Activated CD8-positive, alpha-beta T cell treated with anti-CD3 and anti-CD28 coated beads for 36 hours (primary cell): Measurements from ENCODE around the gene U2AF1L4. TPM values are rescaled to one million over a fixed set of nuclear protein-coding genes. Genes with fewer than 3 reads are reported as not detected.

Experiments used
- ATAC-seq: fragments of 200-7000 bp; cut with Tn5 transposase; one replicate; pipeline ENCODE4 v1.10.0; 2021; ENCODE audit warnings: mild to moderate bottlenecking, moderate library complexity
- CTCF ChIA-PET: fragments of 350-600 bp; sonication (Branson Sonifier 250); formaldehyde crosslinking; loops from one replicate; lab custom pipeline; 2021; ENCODE audit warnings: antibody characterized with exemption; lab: Charles Lee
- POLR2A ChIA-PET: fragments of 350-600 bp; sonication (Branson Sonifier 250); formaldehyde crosslinking; loops from one replicate; lab custom pipeline; 2021; ENCODE audit warnings: antibody characterized with exemption; lab: Charles Lee
- DNase-seq: peaks from one replicate; pipeline ENCODE4 v3.0.0-alpha.2; 2020
- H3K27ac Mint-ChIP-seq: one replicate; pipeline ENCODE4 v1.8.0; 2021; ENCODE audit warnings: mild to moderate bottlenecking, mixed read lengths
- H3K27me3 Mint-ChIP-seq: one replicate; pipeline ENCODE4 v1.8.0; 2021; ENCODE audit warnings: mixed read lengths
- H3K36me3 Mint-ChIP-seq: one replicate; pipeline ENCODE4 v1.8.0; 2021; ENCODE audit warnings: low read depth, mixed read lengths
- H3K4me1 Mint-ChIP-seq: one replicate; pipeline ENCODE4 v1.8.0; 2021; ENCODE audit warnings: low read depth, mixed read lengths
- H3K4me3 Mint-ChIP-seq: one replicate; pipeline ENCODE4 v1.8.0; 2021; ENCODE audit warnings: mild to moderate bottlenecking, moderate library complexity, mixed read lengths
- H3K9me3 Mint-ChIP-seq: one replicate; pipeline ENCODE4 v1.8.0; 2021; ENCODE audit warnings: mixed read lengths
- intact Hi-C: fragments of 100-400 bp; cut with micrococcal nuclease; formaldehyde crosslinking; loops from one replicate; pipeline ENCODE4 v1.10.0; 2022
- total RNA-seq, 2 experiments: library from RNA; stranded (reverse); gene quantifications; one replicate each; pipeline ENCODE4 v1.2.3, GENCODE V29; 2021
- TF ChIP-seq, protein P1 (sequence below): fragments of 200-600 bp; IDR thresholded peaks from one replicate; pipeline ENCODE4 v1.8.0; 2022; ENCODE audit warnings: antibody characterized with exemption, mild to moderate bottlenecking

Gene U2AF1L4
- total RNA-seq, 2 experiments from 2014 or later, result 41.7 to 42.5 TPM

DNA sequence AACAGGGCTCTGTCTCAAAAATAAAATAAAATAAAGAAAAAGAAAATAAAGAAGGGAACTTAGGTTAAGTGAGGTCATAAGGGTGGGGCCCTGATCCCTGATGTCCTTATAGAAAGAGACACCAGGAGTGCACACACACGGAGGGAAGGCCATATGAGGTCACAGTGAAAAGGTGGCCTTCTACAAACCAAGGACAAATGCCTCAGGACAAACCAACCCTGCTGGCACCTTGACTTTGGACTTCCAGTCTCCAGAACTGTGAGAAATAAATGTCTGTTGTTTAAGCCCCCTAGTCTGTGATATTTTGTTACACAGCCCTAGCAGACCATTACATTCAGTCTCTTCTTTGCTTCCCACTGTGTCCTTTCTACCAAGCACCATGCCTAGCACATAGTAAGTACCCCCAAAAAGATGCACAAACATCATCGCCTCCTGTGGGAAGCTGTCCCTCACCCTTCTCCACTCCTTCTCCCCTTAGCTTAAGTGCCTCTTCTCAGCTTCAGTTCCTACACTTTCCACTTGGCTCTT lies 49.3 kb downstream of the U2AF1L4 start:
- ChIA-PET POLR2A (interaction anchor here (1.3 to 10.5 kb wide), 4 partner anchors 9 to 124 kb away, joined by 4 to 215 read pairs (median 6); partner anchors contain the start of gene ZBTB32), CTCF (interaction anchor here (1.0 to 10.5 kb wide), 13 partner anchors 9 to 235 kb away, joined by 3 to 137 read pairs (median 4); partner anchors contain the start of genes IGFLR1 and LIN37)
- Mint-ChIP-seq H3K36me3 (peaks cover 3% of the 10 kb centered on the region), H3K9me3 (peaks cover 4% of the 10 kb centered on the region), H3K4me1 (peaks cover 30% of the 10 kb centered on the region), H3K4me3 (no peak overlapping the region), H3K27me3 (no peaks in the 10 kb centered on the region), H3K27ac (peak overlapping the region; percentile 46)
- TF ChIP-seq, protein P1, sequence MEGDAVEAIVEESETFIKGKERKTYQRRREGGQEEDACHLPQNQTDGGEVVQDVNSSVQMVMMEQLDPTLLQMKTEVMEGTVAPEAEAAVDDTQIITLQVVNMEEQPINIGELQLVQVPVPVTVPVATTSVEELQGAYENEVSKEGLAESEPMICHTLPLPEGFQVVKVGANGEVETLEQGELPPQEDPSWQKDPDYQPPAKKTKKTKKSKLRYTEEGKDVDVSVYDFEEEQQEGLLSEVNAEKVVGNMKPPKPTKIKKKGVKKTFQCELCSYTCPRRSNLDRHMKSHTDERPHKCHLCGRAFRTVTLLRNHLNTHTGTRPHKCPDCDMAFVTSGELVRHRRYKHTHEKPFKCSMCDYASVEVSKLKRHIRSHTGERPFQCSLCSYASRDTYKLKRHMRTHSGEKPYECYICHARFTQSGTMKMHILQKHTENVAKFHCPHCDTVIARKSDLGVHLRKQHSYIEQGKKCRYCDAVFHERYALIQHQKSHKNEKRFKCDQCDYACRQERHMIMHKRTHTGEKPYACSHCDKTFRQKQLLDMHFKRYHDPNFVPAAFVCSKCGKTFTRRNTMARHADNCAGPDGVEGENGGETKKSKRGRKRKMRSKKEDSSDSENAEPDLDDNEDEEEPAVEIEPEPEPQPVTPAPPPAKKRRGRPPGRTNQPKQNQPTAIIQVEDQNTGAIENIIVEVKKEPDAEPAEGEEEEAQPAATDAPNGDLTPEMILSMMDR, result no peak
- DNase-seq (no peak), ATAC-seq (no peak)
- intact Hi-C loops, result loop anchor here (2.0 kb wide), 1 partner anchor 15 kb away; no protein-coding TSS in a partner anchor

DNA sequence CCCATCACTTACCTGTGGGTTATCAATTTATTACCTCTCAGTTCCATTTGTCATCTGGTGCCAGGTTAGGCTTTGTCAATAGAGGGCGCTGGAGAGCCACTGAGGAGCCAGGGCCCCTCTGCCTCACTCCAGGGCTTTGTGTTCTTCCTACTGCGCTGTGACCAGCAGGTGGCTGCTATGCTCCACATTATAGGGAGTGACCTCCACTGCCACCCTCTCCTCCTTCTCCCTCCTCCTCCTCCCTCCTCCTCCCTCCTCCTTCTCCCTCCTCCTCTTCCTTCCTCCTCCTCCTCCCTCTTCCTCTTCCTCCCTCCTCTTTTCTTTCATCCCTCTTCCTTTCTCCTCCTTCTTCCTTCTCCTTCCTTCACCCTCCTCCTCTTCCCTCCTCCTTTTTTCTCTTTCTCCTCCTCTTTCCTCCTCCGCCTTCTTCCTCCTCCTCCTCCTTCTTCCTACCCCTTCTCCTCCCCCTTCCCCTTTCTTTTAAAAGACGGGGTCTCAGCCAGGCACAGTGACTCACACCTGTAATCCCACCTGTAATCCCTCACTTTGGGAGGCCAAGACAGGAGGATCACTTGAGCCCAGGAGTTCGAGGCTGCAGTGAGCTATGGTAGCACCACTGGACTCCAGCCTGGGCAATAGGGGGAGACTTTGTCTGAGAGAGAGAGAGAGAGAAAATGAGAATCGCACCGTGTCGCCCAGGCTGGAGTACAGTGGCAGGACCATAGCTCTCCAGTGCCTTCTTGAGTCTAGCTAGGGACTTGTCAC lies 51.2 kb downstream of the U2AF1L4 start:
- ATAC-seq (peak; percentile 97), DNase-seq (peak; percentile 96)
- H3K4me1 Mint-ChIP-seq, result peaks cover 25% of the 10 kb centered on the region
- ChIA-PET POLR2A (interaction anchor here (0.7 to 10.5 kb wide), 3 partner anchors 18 to 25 kb away, joined by 4 to 215 read pairs (median 4); no protein-coding TSS in a partner anchor), CTCF (interaction anchor here (0.8 to 10.5 kb wide), 21 partner anchors 10 to 239 kb away, joined by 3 to 137 read pairs (median 5); partner anchors contain the start of genes COX6B1, KMT2B, LIN37 and PSENEN)
- intact Hi-C loops, result loop anchor here (1.0 to 5.0 kb wide), 3 partner anchors 20 to 128 kb away; no protein-coding TSS in a partner anchor
- H3K27ac Mint-ChIP-seq, result peak overlapping the region; percentile 58
- peaks cover 4% of the 10 kb centered on the region for H3K9me3 Mint-ChIP-seq
- H3K36me3 Mint-ChIP-seq, result peaks cover 3% of the 10 kb centered on the region
- H3K4me3 Mint-ChIP-seq, result no peak overlapping the region
- no peaks in the 10 kb centered on the region for H3K27me3 Mint-ChIP-seq
- TF ChIP-seq, protein P1, result peak; percentile 99

DNA sequence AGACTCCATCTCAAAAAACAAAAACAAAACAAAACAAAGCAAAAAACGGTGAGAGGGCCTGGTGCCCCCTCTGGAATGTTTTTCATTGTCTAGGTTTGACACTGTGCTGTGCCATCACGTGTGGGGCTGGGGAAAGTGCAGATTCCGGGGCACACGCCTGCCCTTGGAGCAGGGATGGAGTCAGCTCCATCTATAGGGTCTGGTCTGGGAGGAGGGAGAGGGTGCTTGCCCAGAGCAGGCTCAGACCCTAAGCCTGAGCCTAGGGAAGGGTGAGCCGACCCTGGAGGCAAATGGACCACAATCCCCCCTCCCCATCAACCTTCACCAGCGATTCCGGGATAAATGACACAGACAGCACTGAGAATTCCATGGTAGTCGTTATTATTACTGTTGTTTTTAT lies 51.8 kb downstream of the U2AF1L4 start:
- peaks cover 25% of the 10 kb centered on the region for H3K4me1 Mint-ChIP-seq
- no peak overlapping the region for H3K27ac Mint-ChIP-seq
- H3K36me3 Mint-ChIP-seq, result peaks cover 3% of the 10 kb centered on the region
- ATAC-seq, result peak; percentile 3
- peaks cover 4% of the 10 kb centered on the region for H3K9me3 Mint-ChIP-seq
- CTCF ChIA-PET, result interaction anchor here (0.8 to 1.9 kb wide), 14 partner anchors 9 to 238 kb away, joined by 3 to 14 read pairs (median 4); partner anchors contain the start of gene COX6B1
- no peak for DNase-seq
- intact Hi-C loops, result loop anchor here (5.0 kb wide), 2 partner anchors 44 to 129 kb away; no protein-coding TSS in a partner anchor
- TF ChIP-seq, protein P1, result no peak
- no peak overlapping the region for H3K4me3 Mint-ChIP-seq
- POLR2A ChIA-PET, result interaction anchor here (0.6 to 1.4 kb wide), 4 partner anchors 19 to 47 kb away, joined by 4 to 6 read pairs (median 4); no protein-coding TSS in a partner anchor
- no peaks in the 10 kb centered on the region for H3K27me3 Mint-ChIP-seq

Other genes with a start within 250 kb of the U2AF1L4 start
- 1 to 10 TPM in 1 of 2 experiments, under 1 TPM in 1; 0.68 to 1.1 TPM for gene DMKN, start 231.8 kb downstream of the U2AF1L4 start, total RNA-seq
- gene SBSN, start 217.1 kb downstream of the U2AF1L4 start, total RNA-seq, result not detected
- gene GAPDHS, start 212.0 kb downstream of the U2AF1L4 start, total RNA-seq, result not detected
- 10 to 100 TPM; 81.7 to 86.6 TPM for gene TMEM147, start 199.8 kb downstream of the U2AF1L4 start, total RNA-seq
- not detected for gene ATP4A, start 181.8 kb downstream of the U2AF1L4 start, total RNA-seq
- not detected for gene PMIS2, start 159.2 kb downstream of the U2AF1L4 start, total RNA-seq
- 10 to 100 TPM; 38.3 to 40.0 TPM for gene HAUS5, start 132.7 kb downstream of the U2AF1L4 start, total RNA-seq
- 10 to 100 TPM; 82.9 to 95.2 TPM for gene RBM42, start 116.4 kb downstream of the U2AF1L4 start, total RNA-seq
- gene ETV2, start 103.7 kb downstream of the U2AF1L4 start, total RNA-seq, result 1 to 10 TPM; 1.2 to 1.4 TPM
- gene COX6B1, start 97.1 kb downstream of the U2AF1L4 start, total RNA-seq, result 100 to 1,000 TPM; 432 to 437 TPM
- gene UPK1A, start 78.9 kb downstream of the U2AF1L4 start, total RNA-seq, result 1 to 10 TPM; 1.8 to 2.2 TPM
- gene ZBTB32, start 40.9 kb downstream of the U2AF1L4 start, total RNA-seq, result 100 to 1,000 TPM; 410 to 420 TPM
- 10 to 100 TPM; 62.9 to 63.6 TPM for gene KMT2B, start 27.4 kb downstream of the U2AF1L4 start, total RNA-seq
- 100 to 1,000 TPM; 140 to 143 TPM for gene IGFLR1, start 3.0 kb downstream of the U2AF1L4 start, total RNA-seq
- 10 to 100 TPM; 37.2 to 41.3 TPM for gene PSENEN, start 233 bp upstream of the U2AF1L4 start, total RNA-seq
- 1 to 10 TPM; 4.5 to 7.8 TPM for gene LIN37, start 3.2 kb upstream of the U2AF1L4 start, total RNA-seq
- under 1 TPM; 0.85 to 0.95 TPM for gene HSPB6, start 11.6 kb upstream of the U2AF1L4 start, total RNA-seq
- 10 to 100 TPM; 40.7 to 41.1 TPM for gene PROSER3, start 12.8 kb upstream of the U2AF1L4 start, total RNA-seq
- 10 to 100 TPM; 27.1 to 29.8 TPM for gene ARHGAP33, start 30.1 kb upstream of the U2AF1L4 start, total RNA-seq
- not detected for gene PRODH2, start 67.4 kb upstream of the U2AF1L4 start, total RNA-seq
- gene NPHS1, start 107.1 kb upstream of the U2AF1L4 start, total RNA-seq, result not detected
- 1 to 10 TPM; 1.4 TPM for gene KIRREL2, start 111.5 kb upstream of the U2AF1L4 start, total RNA-seq
- gene APLP1, start 123.2 kb upstream of the U2AF1L4 start, total RNA-seq, result 1 to 10 TPM; 2.0 to 2.1 TPM
- gene NFKBID, start 155.1 kb upstream of the U2AF1L4 start, total RNA-seq, result 10 to 100 TPM; 80.8 to 81.2 TPM
- gene HCST, start 157.1 kb upstream of the U2AF1L4 start, total RNA-seq, result 10 to 100 TPM; 57.1 to 72.0 TPM
- 1 to 10 TPM in 1 of 2 experiments, under 1 TPM in 1; 0.81 to 1.5 TPM for gene TYROBP, start 162.9 kb upstream of the U2AF1L4 start, total RNA-seq
- 1 to 10 TPM; 4.8 to 6.6 TPM for gene LRFN3, start 191.0 kb upstream of the U2AF1L4 start, total RNA-seq
- gene SDHAF1, start 249.8 kb upstream of the U2AF1L4 start, total RNA-seq, result 10 to 100 TPM; 22.8 to 24.7 TPM